HG03196 (cell line): ENCODE measurements around the gene CCDC152.
A peak's percentile ranks its signal among the peaks of the same experiment; 100 is the strongest.

ENCODE experiments used
- ATAC-seq: cut with Tn5 transposase; IDR thresholded peaks from one replicate; pipeline ENCODE4 v1.9.1; 2021; ENCODE audit not compliant: unreplicated experiment

CCDC152 gene

DNA sequence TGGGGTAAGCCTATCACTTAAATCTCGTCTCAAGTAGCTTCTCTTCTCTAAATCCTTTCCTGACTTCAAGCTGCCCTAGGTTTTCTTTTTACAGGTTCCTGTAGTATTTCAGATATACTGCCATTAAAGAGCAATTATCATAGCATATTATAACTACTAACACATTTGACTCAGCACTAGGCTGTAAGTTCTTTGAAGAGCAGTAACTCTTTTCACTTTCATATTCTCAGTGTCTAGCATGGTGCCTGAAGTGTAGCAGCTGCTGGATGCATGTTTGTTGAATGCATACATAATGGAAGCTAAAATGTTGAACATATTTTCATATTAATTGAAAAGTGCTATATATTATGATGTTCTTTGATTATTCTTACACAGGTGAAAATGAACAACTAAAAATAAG is 22.5 kb downstream of the CCDC152 start:
- ATAC-seq: peak; percentile 49

DNA sequence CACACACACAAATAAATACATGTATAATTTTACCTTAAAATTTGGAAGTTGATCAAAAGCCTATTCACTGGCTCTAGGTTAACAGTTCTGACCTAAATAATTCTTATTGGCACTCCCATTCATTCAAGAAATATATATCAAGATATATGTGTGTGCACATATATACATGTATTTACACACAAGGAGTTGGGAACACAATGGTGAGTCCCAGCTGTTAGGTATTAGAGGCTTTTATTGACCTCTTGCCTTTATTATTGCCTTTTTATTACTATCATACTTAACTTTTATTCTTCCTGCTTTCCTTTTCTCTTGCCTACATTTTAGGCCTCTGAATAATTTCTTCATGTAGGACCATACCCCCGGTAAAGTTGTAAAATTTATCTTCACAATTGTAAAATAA is 25.0 kb downstream of the CCDC152 start:
- ATAC-seq: no peak

DNA sequence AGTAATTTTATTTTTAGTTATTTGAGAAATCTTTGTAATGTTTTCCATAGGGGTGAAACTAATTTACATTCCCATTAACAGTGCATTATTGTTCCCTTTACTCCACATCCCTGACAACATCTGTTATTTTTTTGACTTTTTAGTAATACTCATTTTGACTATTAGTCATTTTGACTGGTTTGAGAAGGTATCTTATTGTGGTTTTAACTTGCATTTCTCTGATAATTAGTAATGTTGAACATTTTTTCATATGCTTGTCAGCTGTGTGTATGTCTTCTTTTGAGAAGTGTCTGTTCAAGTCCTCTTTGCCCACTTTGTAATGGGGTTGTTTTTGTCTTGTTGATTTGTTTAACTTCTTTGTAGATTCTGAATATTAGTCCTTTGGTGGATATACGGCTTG is 27.5 kb downstream of the CCDC152 start:
- no peak for ATAC-seq

DNA sequence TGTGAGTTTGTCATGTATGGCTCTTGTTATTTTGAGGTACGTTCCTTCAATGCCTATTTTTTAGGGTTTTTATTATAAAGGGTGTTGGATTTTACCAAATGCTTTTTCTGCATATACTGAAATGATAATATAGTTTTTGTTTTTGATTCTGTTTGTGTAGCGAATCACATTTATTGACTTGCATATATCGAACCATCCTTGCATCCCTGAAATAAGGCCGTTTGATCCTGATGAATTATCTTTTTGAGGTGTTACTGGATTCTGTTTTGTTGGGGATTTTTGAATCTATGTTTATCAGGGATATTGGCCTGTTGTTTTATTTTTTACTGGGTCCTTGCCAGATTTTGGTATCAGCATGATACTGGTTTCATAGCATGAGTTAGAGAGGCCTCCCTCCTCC is 29.1 kb downstream of the CCDC152 start:
- no peak for ATAC-seq

- ATAC-seq: no peak
Observed at GRCh38 chr5:42787073-42787472, 30.5 kb downstream of the CCDC152 start.

DNA sequence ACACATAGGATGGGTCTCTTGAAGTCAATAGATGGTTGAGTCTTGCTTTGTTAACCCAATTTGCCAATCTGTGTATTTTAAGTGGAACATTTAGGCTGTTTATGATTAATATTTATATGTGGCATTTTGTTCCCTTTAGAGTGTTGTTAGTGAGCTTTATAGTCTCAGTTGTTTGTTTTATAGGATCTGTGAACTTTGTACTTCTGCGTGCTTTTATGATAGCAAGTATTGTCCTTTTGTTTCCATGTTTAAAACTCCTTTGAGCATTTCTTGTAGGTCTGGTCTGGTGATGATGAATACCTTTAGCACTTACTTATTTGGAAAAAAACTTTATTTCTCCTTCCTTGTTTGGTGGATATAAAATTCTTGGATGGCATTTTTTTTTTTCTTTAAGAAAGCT is 31.2 kb downstream of the CCDC152 start:
- ATAC-seq: no peak

DNA sequence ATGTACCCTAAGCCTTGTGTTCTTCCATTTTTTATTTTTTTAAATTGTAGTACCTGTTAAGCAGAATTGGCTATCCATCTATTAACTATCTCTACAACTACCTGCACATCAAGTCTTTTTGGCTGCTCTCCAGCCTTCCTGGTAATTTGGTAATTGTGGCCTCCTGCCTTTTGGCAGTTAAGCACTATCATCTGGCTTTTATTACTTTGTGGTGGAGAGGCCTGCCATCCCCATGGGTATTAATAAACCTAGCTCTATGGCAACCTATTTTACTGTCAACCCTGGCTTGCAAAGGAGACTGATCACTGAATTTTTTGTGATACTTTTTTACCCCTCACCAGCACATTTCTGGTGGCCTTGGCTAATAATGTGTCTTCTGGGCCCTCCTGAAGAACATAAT is 34.5 kb downstream of the CCDC152 start:
- no peak for ATAC-seq

- ATAC-seq: no peak
Observed at GRCh38 chr5:42798284-42799240, 41.9 kb downstream of the CCDC152 start.

DNA sequence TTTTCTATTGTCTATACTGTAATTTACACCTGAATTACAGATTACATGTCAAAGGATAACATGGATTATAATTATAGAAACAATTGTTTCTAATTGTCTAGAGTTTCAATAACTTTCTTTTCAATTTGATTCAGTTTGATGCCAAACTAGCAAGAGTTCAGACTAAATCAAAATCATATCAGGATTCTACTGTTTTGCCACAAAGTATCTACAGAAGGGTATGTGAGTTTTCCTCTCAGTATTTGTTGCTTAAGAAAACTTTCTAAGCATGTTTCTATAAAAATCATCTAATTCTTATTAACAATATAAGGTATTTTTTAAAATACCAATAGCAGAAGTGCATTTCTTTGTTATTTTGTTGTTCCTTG is 42.6 kb downstream of the CCDC152 start:
- no peak for ATAC-seq

GRCh38 chr5:42799668-42800114 is 43.1 kb downstream of the CCDC152 start:
- ATAC-seq: no peak

- ATAC-seq: no peak
Observed at GRCh38 chr5:42800748-42801330, 44.2 kb downstream of the CCDC152 start.

GRCh38 chr5:42801516-42802166 is 45.0 kb downstream of the CCDC152 start:
- no peak for ATAC-seq

DNA sequence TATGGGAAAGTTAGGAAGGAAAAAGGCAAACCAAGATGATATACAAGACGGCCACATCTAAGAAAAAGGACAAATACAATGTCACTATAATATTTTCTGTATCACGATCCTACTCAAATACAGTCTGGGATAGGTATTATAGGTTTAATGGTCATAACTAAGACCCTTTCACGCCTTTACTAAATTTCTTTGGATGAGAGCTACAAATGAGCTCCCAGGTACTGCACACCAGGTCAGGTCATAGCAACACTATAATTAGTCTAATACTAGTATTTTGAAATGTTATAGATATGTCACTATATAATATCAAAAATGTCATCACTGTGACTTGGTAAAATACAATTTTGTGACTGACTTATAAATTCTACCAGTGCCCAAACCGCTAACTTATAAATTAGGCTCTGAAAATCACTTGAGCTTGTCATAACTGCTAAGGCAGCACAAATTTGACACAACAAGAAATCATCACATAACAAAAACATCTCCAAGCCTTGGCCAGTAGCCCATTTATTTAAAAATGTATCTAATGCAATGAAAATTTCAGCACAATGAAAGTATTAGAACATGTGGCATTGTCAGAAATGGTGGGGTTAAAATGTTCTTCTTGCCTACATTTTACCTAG is 48.2 kb downstream of the CCDC152 start:
- no peak for ATAC-seq

- ATAC-seq: no peak
Observed at GRCh38 chr5:42806004-42806700, 49.5 kb downstream of the CCDC152 start.

DNA sequence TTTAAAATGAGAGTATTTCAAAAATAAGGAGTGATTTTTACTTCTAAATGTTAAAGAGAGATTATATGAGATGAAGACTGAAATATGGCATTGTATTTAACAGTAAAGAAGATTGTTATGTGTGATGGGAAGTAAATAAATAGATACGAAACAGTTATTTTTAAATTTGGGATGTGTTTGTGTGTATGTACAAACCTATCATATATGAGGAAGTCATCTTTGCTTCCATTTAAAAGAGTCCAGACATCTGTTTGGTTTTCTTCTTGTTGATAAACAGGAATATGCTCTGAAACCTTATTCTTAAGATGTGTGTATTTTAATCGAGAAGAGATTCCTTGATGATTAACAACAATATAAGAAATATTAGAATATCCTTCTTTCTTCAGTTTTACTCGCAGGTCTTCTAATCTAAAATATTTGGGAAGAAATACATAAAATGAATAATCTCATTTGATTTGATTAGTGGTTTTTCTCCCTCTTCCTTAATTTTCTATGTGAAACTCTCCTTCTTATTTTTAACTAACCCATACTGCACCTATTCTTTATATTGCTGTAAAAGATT is 50.2 kb downstream of the CCDC152 start:
- no peak for ATAC-seq

DNA sequence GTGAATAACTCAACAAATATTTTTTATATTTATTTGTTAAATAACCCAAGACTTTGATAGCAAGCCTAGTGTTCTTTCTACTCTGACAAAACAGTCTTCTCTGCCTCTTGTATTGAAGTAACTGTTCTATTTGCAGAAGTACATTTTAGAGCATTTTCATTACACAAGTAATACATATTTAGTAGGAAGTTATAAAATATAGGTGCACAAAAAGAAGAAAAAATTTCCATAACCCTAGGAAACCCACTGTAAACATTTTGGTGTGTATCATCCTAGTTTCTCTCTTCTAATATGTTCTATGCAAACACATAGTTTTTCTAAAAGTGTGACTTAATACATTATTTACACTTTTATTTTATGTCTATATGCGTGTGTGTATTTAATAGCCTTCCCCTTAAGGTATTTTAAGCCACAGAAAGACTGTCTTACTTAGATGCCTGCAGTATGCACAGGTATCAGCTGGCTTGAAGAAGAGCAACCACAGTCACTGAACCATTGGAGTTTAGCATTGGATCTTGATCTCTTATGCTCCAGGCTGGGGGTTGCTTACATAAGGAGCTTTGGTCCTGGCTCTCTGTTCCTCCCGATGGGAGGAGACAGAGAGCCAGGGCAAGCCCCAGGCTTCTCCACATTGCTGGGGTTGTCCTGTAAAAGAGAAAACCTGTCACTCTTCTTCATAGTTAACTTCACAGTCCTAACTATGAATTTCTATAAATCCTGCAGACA is 51.3 kb downstream of the CCDC152 start:
- ATAC-seq: no peak

DNA sequence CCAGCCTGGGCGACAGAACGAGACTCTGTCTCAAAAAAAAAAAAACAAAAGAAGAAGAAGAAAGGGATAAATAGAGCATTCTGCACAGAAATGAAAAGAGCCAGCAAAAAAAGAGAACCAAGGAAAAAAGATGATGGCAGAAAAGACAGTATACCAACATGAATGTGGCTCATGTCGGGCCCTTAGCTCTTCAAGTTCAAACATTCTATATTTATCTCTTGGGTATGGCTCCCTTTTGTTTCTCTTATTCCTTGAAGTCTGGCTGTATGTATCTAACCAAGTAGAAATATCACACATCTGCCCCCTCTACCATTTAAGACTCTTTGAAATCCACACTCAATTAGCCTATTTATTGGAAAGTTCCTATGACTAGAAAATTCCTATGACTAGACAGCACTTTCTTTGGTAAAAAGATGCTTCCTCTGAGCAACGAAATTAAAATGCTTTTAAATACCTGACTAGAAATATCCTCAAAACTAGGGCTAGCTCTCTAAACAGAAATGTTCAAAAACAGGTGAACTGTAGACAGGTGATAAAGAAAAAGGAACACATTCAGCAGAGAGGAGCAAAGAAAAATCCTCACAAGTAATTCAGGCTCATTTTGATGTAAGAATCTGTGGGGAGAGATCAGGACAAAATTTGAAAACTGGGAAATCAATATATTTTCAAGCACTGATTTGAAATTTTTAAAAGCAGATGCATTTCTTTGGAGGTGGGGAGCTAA is 52.4 kb downstream of the CCDC152 start:
- ATAC-seq: no peak

GRCh38 chr5:42810834-42811590 is 54.4 kb downstream of the CCDC152 start:
- no peak for ATAC-seq
